Activated naive CD8-positive, alpha-beta T cell treated with anti-CD3 and anti-CD28 coated beads, Interleukin-2, amount 10 ng/mL, durations not matched to agents 7 days and 5 days (primary cell): Measurements from ENCODE around the gene OR56B1. TPM values are rescaled to one million over a fixed set of nuclear protein-coding genes. Genes with fewer than 3 reads are reported as not detected.
"Not testable (repeated sequence)": the region's sequence is repeated elsewhere in the genome, so short reads cannot be mapped to it uniquely, and the experiment has no call there.

Experiments used
- ATAC-seq: fragments of 150-1000 bp; cut with Tn5 transposase; one replicate; pipeline ENCODE4 v1.10.0; 2021; ENCODE audit warnings: low read depth, moderate library complexity
- POLR2A ChIA-PET: fragments of 350-600 bp; sonication (Branson Sonifier 250); formaldehyde crosslinking; loops from one replicate; lab custom pipeline; 2021; ENCODE audit warnings: antibody characterized with exemption; lab: Charles Lee
- DNase-seq: peaks from one replicate; pipeline ENCODE4 v3.0.0; 2021
- H3K27ac Mint-ChIP-seq: one replicate; pipeline ENCODE4 v1.8.0; 2022; ENCODE audit warnings: mild to moderate bottlenecking, mixed read lengths
- H3K27me3 Mint-ChIP-seq: one replicate; pipeline ENCODE4 v1.8.0; 2022; ENCODE audit warnings: mild to moderate bottlenecking, moderate library complexity, mixed read lengths
- H3K36me3 Mint-ChIP-seq: one replicate; pipeline ENCODE4 v1.8.0; 2021; ENCODE audit warnings: mild to moderate bottlenecking, mixed read lengths
- H3K4me1 Mint-ChIP-seq: one replicate; pipeline ENCODE4 v1.8.0; 2021; ENCODE audit warnings: mixed read lengths
- H3K4me3 Mint-ChIP-seq: one replicate; pipeline ENCODE4 v1.8.0; 2022; ENCODE audit warnings: mild to moderate bottlenecking, moderate library complexity, mixed read lengths
- H3K9me3 Mint-ChIP-seq: one replicate; pipeline ENCODE4 v1.8.0; 2021; ENCODE audit warnings: mixed read lengths
- total RNA-seq, 2 experiments: library from RNA; stranded (reverse); gene quantifications; one replicate each; pipeline ENCODE4 v1.2.3, GENCODE V29; 2021

Gene OR56B1
- total RNA-seq: under 1 TPM; 0.86 to 0.99 TPM

- no peak for DNase-seq
- no peak within 1 kb of the TSS for H3K4me3 Mint-ChIP-seq
- H3K36me3 Mint-ChIP-seq: peaks cover 11% of the 10 kb centered on the region
- no peaks in the 10 kb centered on the region for H3K9me3 Mint-ChIP-seq
- H3K4me1 Mint-ChIP-seq: no peaks in the 10 kb centered on the region
- no peak for ATAC-seq
- no peak within 1 kb of the TSS for H3K27ac Mint-ChIP-seq
- POLR2A ChIA-PET: no interaction called here
- no peaks in the 10 kb centered on the region for H3K27me3 Mint-ChIP-seq
Observed at GRCh38 chr11:5736396-5736795, at the start of gene OR56B1. TSS of gene OR56B1 (plus strand) at chr11:5736448. CDS start at chr11:5736517, 69 bp downstream.

- no peak for DNase-seq
- Mint-ChIP-seq H3K36me3 (peaks cover 26% of the 10 kb centered on the region), H3K4me3 (peak overlapping the region; percentile 96), H3K4me1 (peaks cover 37% of the 10 kb centered on the region), H3K9me3 (peaks cover 3% of the 10 kb centered on the region), H3K27ac (peak overlapping the region; percentile 99), H3K27me3 (no peaks in the 10 kb centered on the region)
- POLR2A ChIA-PET: interaction anchor here (0.6 to 4.5 kb wide), 3 partner anchors 15 to 68 kb away, joined by 4 to 72 read pairs (median 6); partner anchors contain the start of gene TRIM34
- ATAC-seq: no peak
Observed at GRCh38 chr11:5688482-5688881, 47.8 kb upstream of the OR56B1 start.

- Mint-ChIP-seq H3K4me1 (peaks cover 40% of the 10 kb centered on the region), H3K27me3 (no peaks in the 10 kb centered on the region), H3K36me3 (peaks cover 27% of the 10 kb centered on the region)
Observed at GRCh38 chr11:5689551-5689983, 46.7 kb upstream of the OR56B1 start, which contains the start of gene TRIM22. TSS of gene TRIM22 (plus strand) at chr11:5689790. CDS start at chr11:5696233, 6,443 bp downstream.

GRCh38 chr11:5690216-5690615 is 46.0 kb upstream of the OR56B1 start:
- POLR2A ChIA-PET: interaction anchor here (0.8 to 4.5 kb wide), 10 partner anchors 10 to 540 kb away, joined by 3 to 72 read pairs (median 6); partner anchors contain the start of genes OR52N2 and TRIM34
- H3K36me3 Mint-ChIP-seq: peaks cover 31% of the 10 kb centered on the region
- ATAC-seq (no peak), DNase-seq (no peak)
- peaks cover 41% of the 10 kb centered on the region for H3K4me1 Mint-ChIP-seq
- H3K4me3 Mint-ChIP-seq: peak overlapping the region; percentile 96
- no peaks in the 10 kb centered on the region for H3K27me3 Mint-ChIP-seq
- H3K27ac Mint-ChIP-seq: peak overlapping the region; percentile 99
- H3K9me3 Mint-ChIP-seq: no peaks in the 10 kb centered on the region

More at GRCh38 chr11:5689551-5689983, 46.7 kb upstream of the OR56B1 start, which contains the start of gene TRIM22:
- Mint-ChIP-seq H3K27ac (peak within 1 kb of the TSS; percentile 99), H3K9me3 (no peaks in the 10 kb centered on the region), H3K4me3 (peak within 1 kb of the TSS; percentile 96)
- peak; percentile 77 for ATAC-seq
- peak; percentile 49 for DNase-seq
- POLR2A ChIA-PET: interaction anchor here (0.8 to 4.5 kb wide), 9 partner anchors 8 to 541 kb away, joined by 3 to 72 read pairs (median 6); partner anchors contain the start of gene TRIM34

GRCh38 chr11:5690736-5691135 is 45.5 kb upstream of the OR56B1 start:
- no peak for DNase-seq
- ATAC-seq: no peak
- Mint-ChIP-seq H3K4me1 (peaks cover 44% of the 10 kb centered on the region), H3K9me3 (no peaks in the 10 kb centered on the region), H3K36me3 (peaks cover 32% of the 10 kb centered on the region), H3K27ac (peak overlapping the region; percentile 99), H3K4me3 (peak overlapping the region; percentile 96), H3K27me3 (no peaks in the 10 kb centered on the region)
- POLR2A ChIA-PET: interaction anchor here (0.7 to 4.5 kb wide), 8 partner anchors 10 to 119 kb away, joined by 3 to 72 read pairs (median 6); partner anchors contain the start of genes OR52N2 and TRIM34

GRCh38 chr11:5691238-5691963 is 44.8 kb upstream of the OR56B1 start:
- H3K4me1 Mint-ChIP-seq: peaks cover 46% of the 10 kb centered on the region
- H3K9me3 Mint-ChIP-seq, H3K27me3 Mint-ChIP-seq, DNase-seq, ATAC-seq: not testable (repeated sequence)
- H3K36me3 Mint-ChIP-seq: peaks cover 37% of the 10 kb centered on the region
- POLR2A ChIA-PET: interaction anchor here (0.7 to 4.5 kb wide), 4 partner anchors 9 to 66 kb away, joined by 3 to 72 read pairs (median 22); partner anchors contain the start of gene TRIM34
- peak overlapping the region; percentile 96 for H3K4me3 Mint-ChIP-seq
- peak overlapping the region; percentile 99 for H3K27ac Mint-ChIP-seq

- Mint-ChIP-seq H3K4me3 (peak overlapping the region; percentile 96), H3K36me3 (peaks cover 41% of the 10 kb centered on the region), H3K4me1 (peaks cover 49% of the 10 kb centered on the region), H3K27ac (peak overlapping the region; percentile 99), H3K27me3 (no peaks in the 10 kb centered on the region), H3K9me3 (no peaks in the 10 kb centered on the region)
- ATAC-seq: peak; percentile 11
- POLR2A ChIA-PET: interaction anchor here (2.7 to 4.5 kb wide), 3 partner anchors 9 to 67 kb away, joined by 14 to 72 read pairs (median 29); partner anchors contain the start of gene TRIM34
- DNase-seq: no peak
Observed at GRCh38 chr11:5691964-5692361, 44.3 kb upstream of the OR56B1 start.

GRCh38 chr11:5694642-5695041 is 41.6 kb upstream of the OR56B1 start:
- H3K27me3 Mint-ChIP-seq: no peaks in the 10 kb centered on the region
- H3K4me1 Mint-ChIP-seq: peaks cover 47% of the 10 kb centered on the region
- peaks cover 54% of the 10 kb centered on the region for H3K36me3 Mint-ChIP-seq
- H3K27ac Mint-ChIP-seq: peak overlapping the region; percentile 53
- POLR2A ChIA-PET: interaction anchor here (3.2 kb wide), 1 partner anchor 10 kb away, joined by 14 read pairs; the partner anchor contains the start of gene TRIM5
- ATAC-seq: no peak
- H3K4me3 Mint-ChIP-seq: peak overlapping the region; percentile 64
- H3K9me3 Mint-ChIP-seq: no peaks in the 10 kb centered on the region
- no peak for DNase-seq

GRCh38 chr11:5695580-5695979 is 40.7 kb upstream of the OR56B1 start:
- Mint-ChIP-seq H3K9me3 (no peaks in the 10 kb centered on the region), H3K4me3 (no peak overlapping the region), H3K36me3 (peaks cover 54% of the 10 kb centered on the region), H3K27me3 (no peaks in the 10 kb centered on the region), H3K4me1 (peaks cover 48% of the 10 kb centered on the region), H3K27ac (no peak overlapping the region)
- no peak for ATAC-seq
- no peak for DNase-seq
- POLR2A ChIA-PET: interaction anchor here (0.6 to 3.2 kb wide), 4 partner anchors 11 to 71 kb away, joined by 3 to 14 read pairs (median 8); partner anchors contain the start of genes TRIM34 and TRIM5

GRCh38 chr11:5696210-5696609 is 40.0 kb upstream of the OR56B1 start:
- no peak for DNase-seq
- Mint-ChIP-seq H3K4me3 (peak overlapping the region; percentile 43), H3K36me3 (peaks cover 54% of the 10 kb centered on the region), H3K4me1 (peaks cover 54% of the 10 kb centered on the region), H3K27ac (peak overlapping the region; percentile 53), H3K9me3 (no peaks in the 10 kb centered on the region), H3K27me3 (no peaks in the 10 kb centered on the region)
- POLR2A ChIA-PET: interaction anchor here (1.6 to 1.9 kb wide), 2 partner anchors 12 to 72 kb away, joined by 4 to 11 read pairs; partner anchors contain the start of genes TRIM34 and TRIM5
- no peak for ATAC-seq

- H3K27me3 Mint-ChIP-seq: no peaks in the 10 kb centered on the region
- H3K4me1 Mint-ChIP-seq: peaks cover 52% of the 10 kb centered on the region
- H3K4me3 Mint-ChIP-seq: no peak overlapping the region
- no peak for ATAC-seq
- peaks cover 59% of the 10 kb centered on the region for H3K36me3 Mint-ChIP-seq
- no peak for DNase-seq
- no peak overlapping the region for H3K27ac Mint-ChIP-seq
- no peaks in the 10 kb centered on the region for H3K9me3 Mint-ChIP-seq
- POLR2A ChIA-PET: interaction anchor here (0.6 kb wide), 1 partner anchor 9 kb away, joined by 3 read pairs; the partner anchor contains the start of gene TRIM22
Observed at GRCh38 chr11:5698281-5698680, 38.0 kb upstream of the OR56B1 start.

- H3K36me3 Mint-ChIP-seq: peaks cover 62% of the 10 kb centered on the region
- ATAC-seq (no peak), DNase-seq (no peak)
- no peaks in the 10 kb centered on the region for H3K9me3 Mint-ChIP-seq
- H3K27me3 Mint-ChIP-seq: no peaks in the 10 kb centered on the region
- peak overlapping the region; percentile 5 for H3K4me3 Mint-ChIP-seq
- H3K4me1 Mint-ChIP-seq: peaks cover 46% of the 10 kb centered on the region
- POLR2A ChIA-PET: interaction anchor here (0.8 to 3.3 kb wide), 4 partner anchors 10 to 22 kb away, joined by 3 to 29 read pairs (median 6); partner anchors contain the start of genes TRIM22 and TRIM5
- H3K27ac Mint-ChIP-seq: no peak overlapping the region
Observed at GRCh38 chr11:5700421-5701054, 35.7 kb upstream of the OR56B1 start.
